Measurements from ENCODE around the gene TPR. TPM values are rescaled to one million over a fixed set of nuclear protein-coding genes. Genes with fewer than 3 reads are reported as not detected.

Gene TPR
- total and polyA plus RNA-seq, 2 donors (not counting 1 experiment from before 2014, with no cell fraction given) = 30.0 to 141 TPM

GRCh38 chr1:186295980-186296379 lies 79.1 kb downstream of the TPR start, which contains the start of gene PRG4:
Gene PRG4 (plus strand): TSS chr1:186296279.
- Mint-ChIP-seq H3K27me3 (peaks cover 4% of the 10 kb centered on the region), H3K9me3 (ENCODE audit: insufficient read depth) (no peaks in the 10 kb centered on the region), H3K27ac (no peak within 1 kb of the TSS), H3K4me1 (no peaks in the 10 kb centered on the region), H3K4me3 (no peak within 1 kb of the TSS)
- no peak within 1 kb of the TSS for H3K4me2 ChIP-seq (replicated peaks; ENCODE audit: low read depth, low read length, poor library complexity, severe bottlenecking)
- H3K9ac ChIP-seq (ENCODE audit: low read length) = no peak within 1 kb of the TSS
- no peaks in the 10 kb centered on the region for H3K79me2 ChIP-seq (ENCODE audit: control insufficient read depth, insufficient read depth, low read length)
- H3K9me3 ChIP-seq (ENCODE audit: control extremely low read depth in 1 of 3, control insufficient read depth in 2 of 3, insufficient read depth in 1 of 3, low read length in 2 of 3) = no peaks in the 10 kb centered on the region
- no peaks in the 10 kb centered on the region for H3K27me3 ChIP-seq (replicated peaks in 1 of 4; ENCODE audit: control extremely low read depth in 1 of 4, control insufficient read depth in 3 of 4, insufficient read depth in 4 of 4, low read length in 3 of 4)
- H3K4me1 ChIP-seq (ENCODE audit: control insufficient read depth in 2 of 2, insufficient read depth in 2 of 2, low read length in 2 of 2) = no peaks in the 10 kb centered on the region
- H3K4me3 ChIP-seq (ENCODE audit: control extremely low read depth in 1 of 5, extremely low read depth in 1 of 5, insufficient read depth in 1 of 5, low read depth in 2 of 5, low read length in 4 of 5) = no peak within 1 kb of the TSS
- no peak within 1 kb of the TSS for H2AFZ ChIP-seq (ENCODE audit: insufficient read depth, low read depth, low read length, poor library complexity, severe bottlenecking)
- no peak within 1 kb of the TSS for H3K27ac ChIP-seq (ENCODE audit: low read length in 2 of 2)
- ChIA-PET POLR2A (no interaction called here), CTCF (interaction anchor here (0.9 kb wide), 1 partner anchor 9 kb away, joined by 4 read pairs; no protein-coding TSS in a partner anchor)
- intact Hi-C loops (cut with micrococcal nuclease) = no loop called here
- DNase-seq (no peak), ATAC-seq (ENCODE audit: low read depth) (no peak)
- no peak for TF ChIP-seq EZH2 (IDR thresholded peaks at IDR 0.05; ENCODE audit: borderline replicate concordance, insufficient read depth, low read depth, low read length, poor library complexity, severe bottlenecking)
- TF ChIP-seq, protein P1, sequence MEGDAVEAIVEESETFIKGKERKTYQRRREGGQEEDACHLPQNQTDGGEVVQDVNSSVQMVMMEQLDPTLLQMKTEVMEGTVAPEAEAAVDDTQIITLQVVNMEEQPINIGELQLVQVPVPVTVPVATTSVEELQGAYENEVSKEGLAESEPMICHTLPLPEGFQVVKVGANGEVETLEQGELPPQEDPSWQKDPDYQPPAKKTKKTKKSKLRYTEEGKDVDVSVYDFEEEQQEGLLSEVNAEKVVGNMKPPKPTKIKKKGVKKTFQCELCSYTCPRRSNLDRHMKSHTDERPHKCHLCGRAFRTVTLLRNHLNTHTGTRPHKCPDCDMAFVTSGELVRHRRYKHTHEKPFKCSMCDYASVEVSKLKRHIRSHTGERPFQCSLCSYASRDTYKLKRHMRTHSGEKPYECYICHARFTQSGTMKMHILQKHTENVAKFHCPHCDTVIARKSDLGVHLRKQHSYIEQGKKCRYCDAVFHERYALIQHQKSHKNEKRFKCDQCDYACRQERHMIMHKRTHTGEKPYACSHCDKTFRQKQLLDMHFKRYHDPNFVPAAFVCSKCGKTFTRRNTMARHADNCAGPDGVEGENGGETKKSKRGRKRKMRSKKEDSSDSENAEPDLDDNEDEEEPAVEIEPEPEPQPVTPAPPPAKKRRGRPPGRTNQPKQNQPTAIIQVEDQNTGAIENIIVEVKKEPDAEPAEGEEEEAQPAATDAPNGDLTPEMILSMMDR (IDR thresholded peaks at IDR 0.05) = no peak
- no peaks in the 10 kb centered on the region for H4K20me1 ChIP-seq (ENCODE audit: control insufficient read depth, insufficient read depth, low read length, poor library complexity, severe bottlenecking)
- no peaks in the 10 kb centered on the region for H3K36me3 ChIP-seq (replicated peaks in 1 of 2; ENCODE audit: control extremely low read depth in 1 of 2, control insufficient read depth in 1 of 2, extremely low read depth in 1 of 2, insufficient read depth in 2 of 2, low read length in 1 of 2)
- WGBS (ENCODE audit: insufficient coverage) = 100% methylated on average over 2 of the region's 3 CpGs

GRCh38 chr1:186292875-186293274 lies 82.2 kb downstream of the TPR start:
- Mint-ChIP-seq H3K4me1 (no peaks in the 10 kb centered on the region), H3K4me3 (no peak overlapping the region), H3K27ac (no peak overlapping the region), H3K27me3 (peaks cover 9% of the 10 kb centered on the region), H3K9me3 (ENCODE audit: insufficient read depth) (no peaks in the 10 kb centered on the region)
- H3K27me3 ChIP-seq (replicated peaks in 1 of 4; ENCODE audit: control extremely low read depth in 1 of 4, control insufficient read depth in 3 of 4, insufficient read depth in 4 of 4, low read length in 3 of 4) = no peaks in the 10 kb centered on the region
- no peak overlapping the region for H3K27ac ChIP-seq (ENCODE audit: low read length in 2 of 2)
- H3K79me2 ChIP-seq (ENCODE audit: control insufficient read depth, insufficient read depth, low read length) = no peaks in the 10 kb centered on the region
- no peaks in the 10 kb centered on the region for H4K20me1 ChIP-seq (ENCODE audit: control insufficient read depth, insufficient read depth, low read length, poor library complexity, severe bottlenecking)
- intact Hi-C loops (cut with micrococcal nuclease) = no loop called here
- DNase-seq (no peak), ATAC-seq (ENCODE audit: low read depth) (no peak)
- H3K36me3 ChIP-seq (replicated peaks in 1 of 2; ENCODE audit: control extremely low read depth in 1 of 2, control insufficient read depth in 1 of 2, extremely low read depth in 1 of 2, insufficient read depth in 2 of 2, low read length in 1 of 2) = no peaks in the 10 kb centered on the region
- POLR2A ChIA-PET = no interaction called here
- no peak overlapping the region for H3K4me3 ChIP-seq (ENCODE audit: control extremely low read depth in 1 of 5, extremely low read depth in 1 of 5, insufficient read depth in 1 of 5, low read depth in 2 of 5, low read length in 4 of 5)
- H3K9ac ChIP-seq (ENCODE audit: low read length) = no peak overlapping the region
- no peaks in the 10 kb centered on the region for H3K9me3 ChIP-seq (ENCODE audit: control extremely low read depth in 1 of 3, control insufficient read depth in 2 of 3, insufficient read depth in 1 of 3, low read length in 2 of 3)
- WGBS (ENCODE audit: insufficient coverage) = 86% methylated on average over 1 of the region's 1 CpG
- no peaks in the 10 kb centered on the region for H3K4me1 ChIP-seq (ENCODE audit: control insufficient read depth in 2 of 2, insufficient read depth in 2 of 2, low read length in 2 of 2)
- no peak overlapping the region for H3K4me2 ChIP-seq (replicated peaks; ENCODE audit: low read depth, low read length, poor library complexity, severe bottlenecking)
- TF ChIP-seq, protein P1 (IDR thresholded peaks at IDR 0.05) = no peak
- TF ChIP-seq EZH2 (IDR thresholded peaks at IDR 0.05; ENCODE audit: borderline replicate concordance, insufficient read depth, low read depth, low read length, poor library complexity, severe bottlenecking) = no peak
- no peak overlapping the region for H2AFZ ChIP-seq (ENCODE audit: insufficient read depth, low read depth, low read length, poor library complexity, severe bottlenecking)
- CTCF ChIA-PET = interaction anchor here (1.2 kb wide), 1 partner anchor 12 kb away, joined by 3 read pairs; no protein-coding TSS in a partner anchor

All from B cell (primary cell).